IMR-90 (cell line): ENCODE measurements around the gene PRKAG3. TPM values are rescaled to one million over a fixed set of nuclear protein-coding genes. Genes with fewer than 3 reads are reported as not detected.

Experiments
- ATAC-seq: fragments of 200-7000 bp; cut with Tn5 transposase; 2 replicates; pipeline ENCODE4 v1.9.1; 2020; ENCODE audit warnings: low read depth, mild to moderate bottlenecking, moderate library complexity
- BruUV-seq: library from RNA; stranded (reverse); fragments of 400-500 nt; replicated peaks from 2 replicates; lab custom pipeline; 2021; lab: Mats Ljungman, UMichigan
- CTCF ChIA-PET: fragments of 300-600 bp; formaldehyde crosslinking; extraction: SDS; loops from one replicate; lab custom pipeline; 2021; ENCODE audit warnings: antibody characterized with exemption; lab: Yijun Ruan, JAX
- POLR2A ChIA-PET: fragments of 300-600 bp; sonication (Branson Sonifier 250); formaldehyde crosslinking; loops from one replicate; lab custom pipeline; 2022; ENCODE audit warnings: antibody characterized with exemption; ENCODE audit not compliant: unreplicated experiment; lab: Charles Lee
- DNase-seq: peaks from one replicate; pipeline ENCODE4 v3.0.0; 2013
- H2AFZ ChIP-seq: replicated peaks from 2 replicates; pipeline ENCODE3; 2013; ENCODE audit warnings: low read length, mild to moderate bottlenecking; ENCODE audit not compliant: poor library complexity
- H2AK5ac ChIP-seq: 2 replicates; pipeline ENCODE4 v1.6.1; 2013; ENCODE audit warnings: low read depth, low read length, inconsistent platforms
- H2AK9ac ChIP-seq: replicated peaks from 2 replicates; pipeline ENCODE3; 2013; ENCODE audit warnings: mild to moderate bottlenecking, low read depth, low read length, moderate library complexity; ENCODE audit not compliant: poor library complexity
- H2BK120ac ChIP-seq: 2 replicates; pipeline ENCODE4 v1.6.1; 2013; ENCODE audit warnings: low read depth, low read length, inconsistent platforms
- H2BK15ac ChIP-seq: 3 replicates; pipeline ENCODE4 v1.6.1; 2013; ENCODE audit warnings: low read depth, low read length, inconsistent platforms
- H2BK20ac ChIP-seq: 2 replicates; pipeline ENCODE4 v1.6.1; 2013; ENCODE audit warnings: low read depth, mild to moderate bottlenecking, inconsistent platforms, low read length, moderate library complexity
- H2BK5ac ChIP-seq: 2 replicates; pipeline ENCODE4 v1.6.1; 2013; ENCODE audit warnings: mild to moderate bottlenecking, low read depth, low read length, inconsistent platforms; ENCODE audit not compliant: poor library complexity, severe bottlenecking
- H3K14ac ChIP-seq: replicated peaks from 2 replicates; pipeline ENCODE4 v1.6.1; 2013; ENCODE audit warnings: low read depth, low read length, inconsistent platforms
- H3K18ac ChIP-seq: 2 replicates; pipeline ENCODE4 v1.6.1; 2013; ENCODE audit warnings: low read depth, low read length, control low read depth
- H3K23ac ChIP-seq: 2 replicates; pipeline ENCODE4 v1.6.1; 2013; ENCODE audit warnings: low read depth, low read length, inconsistent platforms
- H3K27ac ChIP-seq: 2 replicates; pipeline ENCODE4 v1.5.1; 2013; ENCODE audit warnings: mild to moderate bottlenecking, control low read depth, low read length; ENCODE audit not compliant: insufficient read depth
- H3K27me3 ChIP-seq: 2 replicates; pipeline ENCODE4 v1.6.1; 2013; ENCODE audit warnings: low read length; ENCODE audit not compliant: control insufficient read depth, insufficient read depth
- H3K36me3 ChIP-seq: 2 replicates; pipeline ENCODE4 v1.6.1; 2013; ENCODE audit warnings: low read length, mixed read lengths; ENCODE audit not compliant: control insufficient read depth, insufficient read depth
- H3K4ac ChIP-seq: 2 replicates; pipeline ENCODE4 v1.6.1; 2013; ENCODE audit warnings: low read depth, low read length, inconsistent platforms
- H3K4me1 ChIP-seq: 2 replicates; pipeline ENCODE4 v1.6.1; 2013; ENCODE audit warnings: low read length, mixed read lengths; ENCODE audit not compliant: control insufficient read depth, insufficient read depth
- H3K4me2 ChIP-seq: 2 replicates; pipeline ENCODE4 v1.6.1; 2013; ENCODE audit warnings: low read depth, mild to moderate bottlenecking, control low read depth, low read length, moderate library complexity
- H3K4me3 ChIP-seq: 2 replicates; pipeline ENCODE4 v1.5.1; 2013; ENCODE audit warnings: low read depth, mild to moderate bottlenecking, control low read depth, low read length, moderate library complexity; ENCODE audit not compliant: insufficient read depth
- H3K56ac ChIP-seq: 2 replicates; pipeline ENCODE4 v1.6.1; 2013; ENCODE audit warnings: low read length, inconsistent platforms; ENCODE audit not compliant: insufficient read depth; ENCODE audit errors: extremely low read depth
- H3K79me1 ChIP-seq, 2 experiments: 2 replicates each; pipeline ENCODE4 v1.6.1; 2013; ENCODE audit warnings: low read length in 2 of 2, inconsistent platforms in 1 of 2, low read depth in 1 of 2
- H3K9ac ChIP-seq: 2 replicates; pipeline ENCODE4 v1.6.1; 2013; ENCODE audit warnings: low read depth, low read length, control low read depth
- H3K9me1 ChIP-seq: 2 replicates; pipeline ENCODE4 v1.6.1; 2013; ENCODE audit warnings: low read length, inconsistent platforms; ENCODE audit not compliant: insufficient read depth
- H3K9me3 ChIP-seq: 2 replicates; pipeline ENCODE4 v1.6.1; 2013; ENCODE audit warnings: low read length; ENCODE audit not compliant: control insufficient read depth, insufficient read depth
- H4K20me1 ChIP-seq: 2 replicates; pipeline ENCODE4 v1.6.1; 2013; ENCODE audit warnings: low read length, inconsistent platforms; ENCODE audit not compliant: insufficient read depth
- H4K5ac ChIP-seq: 2 replicates; pipeline ENCODE4 v1.6.1; 2013; ENCODE audit warnings: mild to moderate bottlenecking, low read depth, low read length, control low read depth
- H4K8ac ChIP-seq, 2 experiments: 2 replicates each; pipeline ENCODE4 v1.6.1; 2013; ENCODE audit warnings: low read depth in 2 of 2, low read length in 2 of 2, control low read depth in 1 of 2, inconsistent platforms in 1 of 2
- H4K91ac ChIP-seq: 2 replicates; pipeline ENCODE4 v1.6.1; 2013; ENCODE audit warnings: low read depth, low read length, inconsistent platforms; ENCODE audit not compliant: insufficient read depth
- BHLHE40 ChIP-seq: fragments of 150-350 bp; IDR thresholded peaks from 2 replicates; pipeline ENCODE4 v1.6.1; 2016; ENCODE audit warnings: mild to moderate bottlenecking, low read depth, low read length
- CEBPB ChIP-seq: IDR thresholded peaks from 2 replicates; pipeline ENCODE4 v1.6.1; 2012; ENCODE audit warnings: low read depth, low read length, improper control_type of control experiment
- CHD1 ChIP-seq: IDR thresholded peaks from 2 replicates; pipeline ENCODE4 v1.6.1; 2012; ENCODE audit warnings: low read depth, low read length, improper control_type of control experiment
- CTCF ChIP-seq: conservative IDR thresholded peaks from 2 replicates; pipeline ENCODE4 v1.5.1; 2012; ENCODE audit warnings: mild to moderate bottlenecking, low read depth, low read length, improper control_type of control experiment
- FOS ChIP-seq: fragments of 150-350 bp; IDR thresholded peaks from 2 replicates; pipeline ENCODE4 v1.6.1; 2016; ENCODE audit warnings: low read depth, low read length
- MAFK ChIP-seq: IDR thresholded peaks from 2 replicates; pipeline ENCODE4 v1.6.1; 2012; ENCODE audit warnings: low read depth, low read length, improper control_type of control experiment
- MAZ ChIP-seq: IDR thresholded peaks from 2 replicates; pipeline ENCODE4 v1.6.1; 2012; ENCODE audit warnings: low read depth, mild to moderate bottlenecking, low read length, improper control_type of control experiment, moderate library complexity, borderline replicate concordance
- MXI1 ChIP-seq: IDR thresholded peaks from 2 replicates; pipeline ENCODE4 v1.6.1; 2012; ENCODE audit warnings: low read depth, mild to moderate bottlenecking, low read length, moderate library complexity, borderline replicate concordance
- NFE2L2 ChIP-seq: fragments of 150-350 bp; IDR thresholded peaks from 2 replicates; pipeline ENCODE4 v1.6.1; 2016; ENCODE audit warnings: low read depth, mild to moderate bottlenecking, low read length
- POLR2A ChIP-seq: IDR thresholded peaks from 2 replicates; pipeline ENCODE4 v1.6.1; 2012; ENCODE audit warnings: mild to moderate bottlenecking, low read depth, low read length
- RAD21 ChIP-seq: IDR thresholded peaks from 2 replicates; pipeline ENCODE4 v1.6.1; 2012; ENCODE audit warnings: low read length, improper control_type of control experiment
- RCOR1 ChIP-seq: IDR thresholded peaks from 2 replicates; pipeline ENCODE4 v1.6.1; 2012; ENCODE audit warnings: mild to moderate bottlenecking, low read length, improper control_type of control experiment; ENCODE audit not compliant: insufficient replicate concordance
- RFX5 ChIP-seq: IDR thresholded peaks from 2 replicates; pipeline ENCODE4 v1.8.0; 2012; ENCODE audit warnings: low read depth, mild to moderate bottlenecking, low read length, moderate library complexity
- SMC3 ChIP-seq: fragments of 150-350 bp; IDR thresholded peaks from 2 replicates; pipeline ENCODE4 v1.6.1; 2016; ENCODE audit warnings: low read depth, mild to moderate bottlenecking, antibody characterized with exemption, low read length, moderate library complexity
- WGBS, 2 experiments: methylation state at CpG; one replicate each; pipeline versions ENCODE4 v1.1.5 to v1.1.7; 2013; ENCODE audit warnings: missing lambda C conversion rate in 2 of 2; ENCODE audit not compliant: insufficient read length in 1 of 2; ENCODE audit errors: extremely low coverage in 2 of 2; 5-methylcytosine and 5-hydroxymethylcytosine counted together
- dilution Hi-C: fragments of 300-500 bp; cut with HindIII; formaldehyde crosslinking; loops from one replicate; pipeline ENCODE4 v1.14.3; 2018; ENCODE audit warnings: low sequenced_read_pairs; ENCODE audit not compliant: unreplicated experiment
- in situ Hi-C: fragments of 300-500 bp; cut with MboI; formaldehyde crosslinking; loops from 3 replicates; pipeline ENCODE4 v1.14.3; 2019; ENCODE audit warnings: low sequenced_read_pairs, inconsistent platforms, mixed read lengths
- intact Hi-C: fragments of 100-400 bp; cut with micrococcal nuclease; formaldehyde crosslinking; loops from 2 replicates; pipeline ENCODE4 v1.10.0; 2022
- polyA plus RNA-seq, 3 experiments: library from polyadenylated mRNA; depleted of rRNA; stranded (reverse); fragments of >200 nt; gene quantifications; 2 replicates each; pipeline ENCODE4 v1.2.3, GENCODE V29; 2012; ENCODE audit warnings: low replicate concordance in 1 of 3
- total RNA-seq: library from RNA; depleted of rRNA; stranded (reverse); fragments of >200 nt; gene quantifications from 2 replicates; pipeline ENCODE4 v1.2.3, GENCODE V29; 2012
- TF ChIP-seq, protein P1 (sequence below): fragments of 150-350 bp; IDR thresholded peaks from 2 replicates; pipeline ENCODE4 v1.6.1; 2017; ENCODE audit warnings: mild to moderate bottlenecking, antibody characterized with exemption, low read length, low read depth
- TF ChIP-seq, protein P2 (sequence below): fragments of 150-350 bp; IDR thresholded peaks from 2 replicates; pipeline ENCODE4 v1.6.1; 2016; ENCODE audit warnings: low read depth, mild to moderate bottlenecking, low read length, moderate library complexity, borderline replicate concordance

Gene PRKAG3
- total and polyA plus RNA-seq, 2 of the 4 experiments (the other 2 are of a cell fraction), result not detected

DNA sequence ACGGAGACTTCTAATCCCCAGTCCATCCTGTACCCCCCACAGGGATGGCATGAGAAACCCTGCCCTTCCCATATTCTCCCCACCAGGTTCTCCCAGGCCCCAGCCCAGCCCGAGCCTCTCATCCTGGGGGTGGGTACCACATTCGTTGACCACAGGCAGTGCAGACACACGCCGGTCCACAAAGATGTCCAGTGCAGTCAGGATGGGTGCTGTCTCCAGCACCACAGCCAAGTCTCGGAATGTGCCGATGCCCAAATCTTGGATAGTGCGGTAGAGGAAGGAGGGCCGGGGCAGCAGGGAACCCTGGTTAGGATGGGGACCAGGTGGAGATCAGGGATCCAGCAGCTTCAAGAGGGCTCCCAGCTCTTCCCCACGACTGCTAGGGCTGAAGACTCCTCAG is 4.8 kb downstream of the PRKAG3 start:
- Histone ChIP-seq H2AK5ac (no peak overlapping the region), H3K4me3 (no peak overlapping the region), H3K27ac (no peak overlapping the region), H3K9me1 (no peaks in the 10 kb centered on the region), H3K23ac (no peak overlapping the region), H2BK20ac (no peak overlapping the region), H3K4me1 (no peaks in the 10 kb centered on the region), H4K8ac (no peak overlapping the region), H2AFZ (no peak overlapping the region), H3K36me3 (no peaks in the 10 kb centered on the region), H2BK5ac (no peak overlapping the region), H2BK120ac (no peak overlapping the region), H3K14ac (no peak overlapping the region), H4K5ac (no peak overlapping the region), H3K4me2 (no peak overlapping the region), H3K18ac (no peak overlapping the region), H2AK9ac (no peak overlapping the region), H4K91ac (no peak overlapping the region), H3K9ac (no peak overlapping the region), H2BK15ac (no peak overlapping the region), H3K79me1 (no peaks in the 10 kb centered on the region), H3K4ac (no peak overlapping the region), H3K56ac (no peak overlapping the region), H3K9me3 (no peaks in the 10 kb centered on the region), H3K27me3 (peaks cover 42% of the 10 kb centered on the region), H4K20me1 (no peaks in the 10 kb centered on the region)
- TF ChIP-seq MXI1, result no peak
- TF ChIP-seq CEBPB, result no peak
- TF ChIP-seq MAFK, result no peak
- TF ChIP-seq CTCF, result no peak
- TF ChIP-seq, protein P1, sequence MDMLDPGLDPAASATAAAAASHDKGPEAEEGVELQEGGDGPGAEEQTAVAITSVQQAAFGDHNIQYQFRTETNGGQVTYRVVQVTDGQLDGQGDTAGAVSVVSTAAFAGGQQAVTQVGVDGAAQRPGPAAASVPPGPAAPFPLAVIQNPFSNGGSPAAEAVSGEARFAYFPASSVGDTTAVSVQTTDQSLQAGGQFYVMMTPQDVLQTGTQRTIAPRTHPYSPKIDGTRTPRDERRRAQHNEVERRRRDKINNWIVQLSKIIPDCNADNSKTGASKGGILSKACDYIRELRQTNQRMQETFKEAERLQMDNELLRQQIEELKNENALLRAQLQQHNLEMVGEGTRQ, result no peak
- TF ChIP-seq RAD21, result no peak
- TF ChIP-seq SMC3, result no peak
- TF ChIP-seq RCOR1, result no peak
- TF ChIP-seq POLR2A, result no peak
- TF ChIP-seq, protein P2, sequence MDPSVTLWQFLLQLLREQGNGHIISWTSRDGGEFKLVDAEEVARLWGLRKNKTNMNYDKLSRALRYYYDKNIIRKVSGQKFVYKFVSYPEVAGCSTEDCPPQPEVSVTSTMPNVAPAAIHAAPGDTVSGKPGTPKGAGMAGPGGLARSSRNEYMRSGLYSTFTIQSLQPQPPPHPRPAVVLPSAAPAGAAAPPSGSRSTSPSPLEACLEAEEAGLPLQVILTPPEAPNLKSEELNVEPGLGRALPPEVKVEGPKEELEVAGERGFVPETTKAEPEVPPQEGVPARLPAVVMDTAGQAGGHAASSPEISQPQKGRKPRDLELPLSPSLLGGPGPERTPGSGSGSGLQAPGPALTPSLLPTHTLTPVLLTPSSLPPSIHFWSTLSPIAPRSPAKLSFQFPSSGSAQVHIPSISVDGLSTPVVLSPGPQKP, result no peak
- TF ChIP-seq BHLHE40, result no peak
- no peak for TF ChIP-seq FOS
- no peak for TF ChIP-seq NFE2L2
- no peak for TF ChIP-seq RFX5
- TF ChIP-seq CHD1, result no peak
- TF ChIP-seq MAZ, result no peak
- dilution Hi-C loops, result no loop called here
- DNase-seq (no peak), ATAC-seq (no peak)
- 100% methylated on average over 3 of the region's 10 CpGs; no CpG with 5 or more reads in 1 of the 2 experiments for WGBS, 2 experiments
- CTCF ChIA-PET, result no interaction called here
- POLR2A ChIA-PET, result no interaction called here
- intact Hi-C loops, result no loop called here
- no TSS peak for BruUV-seq
- in situ Hi-C loops, result no loop called here
